Smooth muscle cell (in vitro differentiated cells): Measurements from ENCODE around the gene UTS2R. TPM values are rescaled to one million over a fixed set of nuclear protein-coding genes. Genes with fewer than 3 reads are reported as not detected.

Experiments
- DNase-seq: peaks from one replicate; lab custom pipeline; 2025; ENCODE audit not compliant: unreplicated experiment; lab: John Stamatoyannopoulos, UW
- H2AFZ ChIP-seq: fragments of 200-600 bp; sonication (generic); 2 replicates; pipeline ENCODE4 v1.6.0; 2016; ENCODE audit warnings: antibody characterized with exemption, low read depth, mild to moderate bottlenecking
- H3F3A ChIP-seq: fragments of 200-600 bp; sonication (generic); 2 replicates; pipeline ENCODE4 v1.6.0; 2017; ENCODE audit warnings: antibody characterized with exemption, low read depth
- H3K27ac ChIP-seq: fragments of 200-600 bp; sonication (generic); 2 replicates; pipeline ENCODE4 v1.5.1; 2016; ENCODE audit warnings: low read depth, mild to moderate bottlenecking
- H3K27me3 ChIP-seq: fragments of 200-600 bp; sonication (generic); 2 replicates; pipeline ENCODE4 v1.6.1; 2016; ENCODE audit warnings: low read depth, mild to moderate bottlenecking
- H3K36me3 ChIP-seq: fragments of 200-600 bp; sonication (generic); 2 replicates; pipeline ENCODE4 v1.5.1; 2016; ENCODE audit warnings: low read depth
- H3K4me1 ChIP-seq: fragments of 200-600 bp; sonication (generic); 2 replicates; pipeline ENCODE4 v1.5.1; 2016; ENCODE audit warnings: low read depth
- H3K4me2 ChIP-seq: fragments of 200-600 bp; sonication (generic); 2 replicates; pipeline ENCODE4 v1.6.0; 2016; ENCODE audit warnings: mild to moderate bottlenecking
- H3K4me3 ChIP-seq: fragments of 200-600 bp; sonication (generic); 2 replicates; pipeline ENCODE4 v1.5.1; 2016; ENCODE audit warnings: mild to moderate bottlenecking
- H3K79me2 ChIP-seq: fragments of 200-600 bp; sonication (generic); 2 replicates; pipeline ENCODE4 v1.6.0; 2016; ENCODE audit warnings: low read depth, mild to moderate bottlenecking
- H3K9ac ChIP-seq: fragments of 200-600 bp; sonication (generic); 2 replicates; pipeline ENCODE4 v1.6.0; 2016; ENCODE audit warnings: low read depth
- H3K9me3 ChIP-seq: fragments of 200-600 bp; sonication (generic); replicated peaks from 2 replicates; pipeline ENCODE4 v1.5.1; 2016; ENCODE audit warnings: low read depth
- H4K20me1 ChIP-seq: fragments of 200-600 bp; sonication (generic); 2 replicates; pipeline ENCODE4 v1.6.0; 2016; ENCODE audit warnings: low read depth
- WGBS: methylation state at CpG from one replicate; pipeline ENCODE4 v1.1.7; 2016; ENCODE audit warnings: low lambda C conversion rate; 5-methylcytosine and 5-hydroxymethylcytosine counted together
- polyA plus RNA-seq: library from polyadenylated mRNA; unstranded; fragments of >200 nt; fragmentation: Nextera tagmentation; extraction: Ambion mirVana; gene quantifications from 2 replicates; pipeline ENCODE4 v1.2.1, GENCODE V29; 2016
- total RNA-seq: library from RNA; depleted of rRNA; stranded (reverse); fragments of >200 nt; gene quantifications from 2 replicates; pipeline ENCODE4 v1.2.3, GENCODE V29; 2014
- TF ChIP-seq, protein P1 (sequence below): fragments of 200-600 bp; sonication (generic); IDR thresholded peaks from 2 replicates; pipeline ENCODE4 v1.5.1; 2017; ENCODE audit warnings: borderline replicate concordance, mild to moderate bottlenecking, antibody characterized with exemption; ENCODE audit not compliant: insufficient read depth, poor library complexity, severe bottlenecking

The UTS2R gene
- total and polyA plus RNA-seq, 2 experiments from 2014 or later = not detected

DNA sequence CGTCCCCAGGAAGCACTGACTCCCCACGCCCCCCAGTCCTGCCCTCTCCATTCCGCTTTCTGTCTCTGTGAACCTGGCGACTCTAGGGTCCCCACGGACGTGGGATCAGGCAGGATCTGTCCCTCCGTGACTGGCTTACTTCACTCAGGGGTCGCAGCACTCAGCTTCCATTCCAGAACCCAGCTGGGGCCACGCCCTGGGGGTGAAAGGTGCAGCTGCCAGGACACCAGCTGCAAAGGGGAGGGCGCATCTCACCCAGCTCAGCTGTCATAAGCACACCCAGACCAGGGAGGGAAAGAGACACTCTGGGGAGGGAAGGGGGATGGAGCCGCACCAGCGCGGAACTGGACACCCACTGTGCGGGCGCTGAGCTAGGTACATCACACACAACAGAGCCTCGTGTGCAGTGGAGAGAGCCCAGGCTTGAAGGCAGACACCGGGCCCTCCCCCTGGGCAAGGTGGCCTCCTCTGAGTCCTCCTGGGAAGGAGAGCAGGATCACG is 28.1 kb downstream of the UTS2R start:
- no peak for DNase-seq
- Histone ChIP-seq H4K20me1 (no peaks in the 10 kb centered on the region), H3K27ac (no peak overlapping the region), H2AFZ (no peak overlapping the region), H3K79me2 (no peaks in the 10 kb centered on the region), H3K9me3 (no peaks in the 10 kb centered on the region), H3K36me3 (no peaks in the 10 kb centered on the region), H3K4me3 (no peak overlapping the region), H3K27me3 (no peaks in the 10 kb centered on the region), H3K4me1 (no peaks in the 10 kb centered on the region), H3K9ac (no peak overlapping the region), H3K4me2 (no peak overlapping the region), H3F3A (peaks cover 4% of the 10 kb centered on the region)
- WGBS = 94% methylated on average over 18 of the region's 18 CpGs
- TF ChIP-seq, protein P1, sequence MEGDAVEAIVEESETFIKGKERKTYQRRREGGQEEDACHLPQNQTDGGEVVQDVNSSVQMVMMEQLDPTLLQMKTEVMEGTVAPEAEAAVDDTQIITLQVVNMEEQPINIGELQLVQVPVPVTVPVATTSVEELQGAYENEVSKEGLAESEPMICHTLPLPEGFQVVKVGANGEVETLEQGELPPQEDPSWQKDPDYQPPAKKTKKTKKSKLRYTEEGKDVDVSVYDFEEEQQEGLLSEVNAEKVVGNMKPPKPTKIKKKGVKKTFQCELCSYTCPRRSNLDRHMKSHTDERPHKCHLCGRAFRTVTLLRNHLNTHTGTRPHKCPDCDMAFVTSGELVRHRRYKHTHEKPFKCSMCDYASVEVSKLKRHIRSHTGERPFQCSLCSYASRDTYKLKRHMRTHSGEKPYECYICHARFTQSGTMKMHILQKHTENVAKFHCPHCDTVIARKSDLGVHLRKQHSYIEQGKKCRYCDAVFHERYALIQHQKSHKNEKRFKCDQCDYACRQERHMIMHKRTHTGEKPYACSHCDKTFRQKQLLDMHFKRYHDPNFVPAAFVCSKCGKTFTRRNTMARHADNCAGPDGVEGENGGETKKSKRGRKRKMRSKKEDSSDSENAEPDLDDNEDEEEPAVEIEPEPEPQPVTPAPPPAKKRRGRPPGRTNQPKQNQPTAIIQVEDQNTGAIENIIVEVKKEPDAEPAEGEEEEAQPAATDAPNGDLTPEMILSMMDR = no peak

DNA sequence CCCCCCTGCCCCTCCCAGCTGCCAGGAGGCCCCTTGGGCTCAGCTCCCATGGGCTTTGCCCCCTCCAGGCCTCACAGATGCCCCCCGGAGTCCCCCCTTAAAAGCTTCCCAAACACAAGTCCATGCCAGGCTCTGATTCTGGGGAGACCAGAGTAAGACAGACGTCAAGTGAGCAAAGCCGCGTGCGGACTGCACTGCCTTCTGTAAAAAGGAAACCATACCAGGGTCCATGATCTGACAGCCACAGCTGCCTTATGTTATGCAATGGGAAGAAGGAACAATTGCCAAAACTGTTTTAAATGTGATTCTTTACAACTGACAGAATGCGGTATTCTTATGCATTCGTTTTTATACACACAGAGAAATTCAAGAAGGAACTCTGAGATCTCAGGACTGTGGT is 28.6 kb downstream of the UTS2R start:
- no peaks in the 10 kb centered on the region for H3K4me1 ChIP-seq
- H3K27me3 ChIP-seq = no peaks in the 10 kb centered on the region
- H3K9ac ChIP-seq = no peak overlapping the region
- TF ChIP-seq, protein P1 = no peak
- H3K79me2 ChIP-seq = no peaks in the 10 kb centered on the region
- peaks cover 4% of the 10 kb centered on the region for H3F3A ChIP-seq
- H3K9me3 ChIP-seq = no peaks in the 10 kb centered on the region
- no peak overlapping the region for H3K4me2 ChIP-seq
- DNase-seq = no peak
- H3K4me3 ChIP-seq = no peak overlapping the region
- H3K27ac ChIP-seq = no peak overlapping the region
- no peak overlapping the region for H2AFZ ChIP-seq
- 93% methylated on average over 7 of the region's 7 CpGs for WGBS
- H4K20me1 ChIP-seq = no peaks in the 10 kb centered on the region
- no peaks in the 10 kb centered on the region for H3K36me3 ChIP-seq

DNA sequence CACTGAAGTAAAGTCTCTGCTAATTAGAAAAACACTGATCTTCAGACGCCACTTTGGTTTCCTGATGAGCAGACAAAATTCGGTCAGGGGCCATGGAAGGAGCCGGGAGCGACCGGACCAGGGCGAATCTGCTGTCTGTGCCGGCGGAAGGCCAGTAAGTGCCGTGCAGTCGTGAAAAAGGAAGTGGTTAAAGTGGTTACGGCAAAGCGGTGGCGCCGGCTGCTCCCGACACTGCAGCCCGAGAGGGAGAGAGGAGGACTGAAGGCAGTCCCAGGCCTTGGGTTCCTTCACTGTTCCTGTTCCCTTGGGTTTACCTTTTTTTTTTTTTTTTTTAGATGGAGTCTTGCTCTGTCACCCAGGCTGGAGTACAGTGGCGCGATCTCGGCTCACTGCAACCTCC is 29.3 kb downstream of the UTS2R start:
- H3K4me1 ChIP-seq = no peaks in the 10 kb centered on the region
- no peak overlapping the region for H3K4me3 ChIP-seq
- H3K9ac ChIP-seq = no peak overlapping the region
- no peak overlapping the region for H2AFZ ChIP-seq
- no peaks in the 10 kb centered on the region for H3K36me3 ChIP-seq
- H3K27ac ChIP-seq = no peak overlapping the region
- no peaks in the 10 kb centered on the region for H3K9me3 ChIP-seq
- TF ChIP-seq, protein P1 = no peak
- DNase-seq = no peak
- 97% methylated on average over 19 of the region's 19 CpGs for WGBS
- no peak overlapping the region for H3K4me2 ChIP-seq
- H3F3A ChIP-seq = peaks cover 4% of the 10 kb centered on the region
- H3K27me3 ChIP-seq = no peaks in the 10 kb centered on the region
- H4K20me1 ChIP-seq = no peaks in the 10 kb centered on the region
- H3K79me2 ChIP-seq = no peaks in the 10 kb centered on the region

DNA sequence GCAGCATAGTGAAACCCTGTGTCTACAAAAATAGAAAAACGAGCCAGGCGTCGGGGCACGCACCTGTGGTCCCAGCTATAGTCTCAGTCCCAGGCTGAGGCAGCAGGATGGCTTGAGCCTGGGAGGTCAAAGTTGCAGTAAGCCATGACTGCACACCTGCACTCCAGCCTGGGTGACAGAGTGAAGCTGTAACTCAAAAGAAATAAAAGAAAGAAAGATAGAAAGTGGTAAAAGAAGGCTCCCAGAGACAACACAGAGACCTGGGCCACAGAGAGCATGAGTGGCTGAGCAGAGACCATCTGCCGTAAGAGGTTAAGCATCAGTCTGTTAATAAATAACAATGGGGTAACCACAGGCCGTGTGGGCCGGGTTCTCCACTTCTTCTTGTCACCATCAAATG is 31.3 kb downstream of the UTS2R start:
- H3F3A ChIP-seq = no peaks in the 10 kb centered on the region
- no peaks in the 10 kb centered on the region for H3K4me1 ChIP-seq
- no peak for DNase-seq
- no peaks in the 10 kb centered on the region for H3K27me3 ChIP-seq
- H2AFZ ChIP-seq = no peak overlapping the region
- no peaks in the 10 kb centered on the region for H3K9me3 ChIP-seq
- no peak overlapping the region for H3K4me2 ChIP-seq
- no peak overlapping the region for H3K9ac ChIP-seq
- H3K36me3 ChIP-seq = no peaks in the 10 kb centered on the region
- no peaks in the 10 kb centered on the region for H4K20me1 ChIP-seq
- TF ChIP-seq, protein P1 = no peak
- no peak overlapping the region for H3K27ac ChIP-seq
- H3K4me3 ChIP-seq = no peak overlapping the region
- 96% methylated on average over 7 of the region's 7 CpGs for WGBS
- no peaks in the 10 kb centered on the region for H3K79me2 ChIP-seq
